GM19397 (cell line): ENCODE data around the gene TUBA4A.
"Not testable (repeated sequence)": the region's sequence is repeated elsewhere in the genome, so short reads cannot be mapped to it uniquely, and the experiment has no call there.

ENCODE experiments used
- ATAC-seq: cut with Tn5 transposase; IDR thresholded peaks from one replicate; pipeline ENCODE4 v1.9.1; 2021; ENCODE audit warnings: mild to moderate bottlenecking, moderate library complexity; ENCODE audit not compliant: unreplicated experiment

Gene TUBA4A

DNA sequence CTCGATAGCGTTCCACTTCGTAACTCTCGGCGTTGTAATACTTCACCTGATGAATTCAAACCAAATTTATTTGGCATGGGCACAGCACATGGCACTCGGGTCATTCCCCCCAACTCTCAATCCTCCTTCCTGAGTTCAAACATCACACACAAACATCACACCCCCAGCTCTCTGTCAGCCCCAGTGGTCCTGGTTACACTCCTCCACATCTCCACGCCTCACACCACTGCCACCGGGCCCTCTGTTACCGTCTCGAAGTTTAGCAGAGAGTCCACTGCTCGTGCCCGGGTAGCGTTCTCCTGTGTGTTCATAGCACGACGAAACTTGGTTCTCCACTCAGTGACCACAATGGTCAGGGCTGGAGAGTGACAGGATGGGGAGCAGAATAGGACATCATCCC, 39.6 kb downstream of the TUBA4A start:
- ATAC-seq: no peak

DNA sequence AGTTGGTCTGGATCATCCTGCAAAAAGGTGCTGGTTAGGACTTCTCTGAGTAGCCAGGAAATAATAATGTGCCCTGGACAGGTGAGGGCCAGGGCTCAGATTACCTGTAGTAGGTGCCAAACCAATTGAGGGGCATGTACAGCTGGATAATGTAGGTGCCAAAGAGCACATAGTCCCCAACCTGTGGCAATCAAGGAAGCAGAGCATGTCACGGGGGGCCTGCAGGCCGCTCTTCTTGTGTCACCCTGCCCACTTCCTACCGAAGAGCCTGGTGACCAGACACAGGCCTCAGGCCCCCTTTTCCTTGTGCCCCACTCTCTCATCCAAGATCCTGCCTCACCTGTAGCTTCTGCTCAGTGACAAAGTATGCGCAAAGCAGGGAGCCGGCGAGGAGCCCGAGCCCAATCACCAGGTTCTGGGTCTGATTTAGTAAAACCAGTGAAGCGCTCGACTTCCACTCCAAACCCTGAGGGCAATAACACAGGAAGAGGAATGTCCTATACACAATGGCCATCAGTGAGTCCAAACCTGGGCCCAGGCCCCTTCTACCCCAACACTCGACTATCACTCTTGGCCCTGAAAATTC, 40.1 kb downstream of the TUBA4A start:
- no peak for ATAC-seq

DNA sequence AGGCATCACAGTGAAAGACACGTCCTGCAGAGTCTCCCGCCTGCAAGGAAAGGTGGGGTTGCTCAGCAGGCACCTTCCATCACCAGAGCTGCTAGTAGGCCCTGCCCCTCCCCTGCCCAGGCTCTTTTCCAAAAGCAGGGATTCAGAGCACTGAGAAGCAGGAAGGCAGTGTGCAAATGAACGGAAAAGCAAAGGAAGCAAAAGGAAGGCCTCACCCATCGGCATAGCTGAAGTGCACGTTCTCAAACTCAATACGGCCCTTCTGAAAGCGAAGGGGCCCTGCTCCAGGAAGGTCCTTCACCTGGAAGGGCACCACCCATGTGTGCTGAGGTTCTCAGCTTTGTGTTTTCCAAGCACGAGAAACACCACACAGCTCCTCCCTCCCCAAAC, 40.7 kb downstream of the TUBA4A start:
- no peak for ATAC-seq

DNA sequence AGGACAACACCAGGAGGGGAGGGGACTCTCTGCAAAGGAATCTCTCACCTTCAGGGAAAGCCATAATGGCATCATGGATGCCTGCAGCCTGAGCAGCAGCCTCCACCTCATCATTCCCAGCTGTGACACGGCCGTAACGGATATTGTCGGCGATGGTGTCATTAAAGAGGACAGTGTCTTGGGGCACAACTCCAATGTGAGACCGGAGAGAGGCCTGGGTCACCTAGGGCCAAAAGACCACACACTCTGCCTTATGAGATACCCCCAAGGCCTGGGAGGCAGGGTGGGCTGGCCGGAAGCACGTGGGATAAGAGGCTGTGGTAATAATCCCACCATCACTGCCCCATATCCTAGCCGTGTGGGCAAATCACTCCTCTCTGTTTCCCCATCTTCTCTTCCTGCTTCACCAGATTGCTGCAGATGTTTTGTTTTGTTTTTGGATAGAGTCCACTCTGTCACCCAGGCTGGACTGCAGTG, 42.8 kb downstream of the TUBA4A start:
- ATAC-seq: no peak

DNA sequence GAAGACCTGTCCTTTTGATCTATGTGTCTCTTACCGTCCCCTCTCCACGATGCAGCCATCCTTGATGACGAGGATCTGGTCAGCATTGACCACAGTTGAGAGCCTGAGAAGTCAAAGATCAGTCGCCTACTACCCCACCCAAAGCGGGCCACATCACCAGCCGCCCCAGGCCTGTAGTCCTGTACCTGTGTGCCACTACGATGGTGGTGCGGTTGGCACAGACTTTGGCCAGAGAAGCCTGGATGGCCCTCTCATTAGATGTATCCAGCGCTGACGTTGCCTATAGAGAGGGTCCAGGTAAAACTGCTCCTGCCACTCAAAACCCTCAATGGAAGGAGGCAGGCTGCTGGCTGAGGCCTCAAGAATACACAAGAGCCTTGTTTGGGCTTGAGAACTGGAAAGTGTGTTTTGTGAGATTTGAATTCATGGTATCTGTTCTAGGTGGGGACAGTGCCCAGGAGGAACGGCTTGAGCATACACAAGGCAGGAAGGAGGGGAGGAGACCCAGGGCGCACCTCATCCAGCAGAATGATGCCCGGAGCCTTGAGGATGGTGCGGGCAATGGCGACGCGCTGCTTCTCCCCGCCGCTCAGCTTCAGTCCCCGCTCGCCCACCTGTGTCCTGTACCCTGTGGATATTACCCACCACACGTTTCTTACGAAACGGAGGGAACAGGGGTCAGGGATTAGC, 43.4 kb downstream of the TUBA4A start:
- ATAC-seq: no peak

DNA sequence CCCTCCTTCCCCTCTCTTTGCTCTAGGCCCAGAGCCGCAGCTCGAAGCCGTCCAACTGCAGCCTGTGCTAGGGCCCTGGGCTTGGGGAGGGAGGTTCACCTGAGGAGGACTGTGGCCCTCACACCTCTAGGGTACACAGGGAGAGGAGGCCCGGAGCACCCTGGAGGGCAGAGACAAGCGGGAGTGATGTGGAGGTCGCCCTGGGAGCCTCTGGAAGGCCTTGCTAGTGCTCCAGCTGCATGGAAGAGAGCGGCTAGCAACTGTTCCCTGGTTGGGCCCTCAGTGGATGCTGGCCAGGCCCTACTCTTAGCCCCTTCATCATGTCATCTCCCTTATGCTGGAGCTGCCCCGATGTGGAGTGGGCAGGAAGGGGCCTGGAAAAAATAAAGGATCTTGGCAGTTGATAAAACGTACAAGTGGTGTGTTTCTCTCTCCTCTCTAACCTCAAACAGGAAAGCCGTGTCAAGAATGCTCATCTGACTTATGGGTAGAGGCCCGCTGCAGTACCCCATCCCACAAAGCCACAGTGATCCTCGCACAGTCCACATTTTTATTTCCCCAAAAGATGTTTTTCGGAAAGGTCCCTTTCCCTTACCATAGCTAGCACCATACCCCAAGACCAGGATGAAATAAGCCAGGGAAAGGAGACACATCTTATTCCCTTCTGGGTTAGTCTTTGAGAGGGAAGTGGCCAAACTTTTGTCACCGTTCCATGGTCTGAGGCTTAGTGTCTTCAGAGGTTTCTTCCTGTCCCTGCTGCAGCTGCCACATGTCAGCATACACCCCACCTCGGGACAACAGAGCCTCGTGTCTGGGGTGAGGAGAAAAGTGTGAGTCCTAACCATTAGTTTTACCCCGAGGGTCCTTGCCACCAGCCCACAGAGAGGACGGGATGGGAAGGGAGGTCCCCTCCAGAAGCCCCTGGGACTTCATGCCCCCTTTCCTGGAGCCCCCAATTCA, 44.2 kb downstream of the TUBA4A start:
- ATAC-seq: no peak

DNA sequence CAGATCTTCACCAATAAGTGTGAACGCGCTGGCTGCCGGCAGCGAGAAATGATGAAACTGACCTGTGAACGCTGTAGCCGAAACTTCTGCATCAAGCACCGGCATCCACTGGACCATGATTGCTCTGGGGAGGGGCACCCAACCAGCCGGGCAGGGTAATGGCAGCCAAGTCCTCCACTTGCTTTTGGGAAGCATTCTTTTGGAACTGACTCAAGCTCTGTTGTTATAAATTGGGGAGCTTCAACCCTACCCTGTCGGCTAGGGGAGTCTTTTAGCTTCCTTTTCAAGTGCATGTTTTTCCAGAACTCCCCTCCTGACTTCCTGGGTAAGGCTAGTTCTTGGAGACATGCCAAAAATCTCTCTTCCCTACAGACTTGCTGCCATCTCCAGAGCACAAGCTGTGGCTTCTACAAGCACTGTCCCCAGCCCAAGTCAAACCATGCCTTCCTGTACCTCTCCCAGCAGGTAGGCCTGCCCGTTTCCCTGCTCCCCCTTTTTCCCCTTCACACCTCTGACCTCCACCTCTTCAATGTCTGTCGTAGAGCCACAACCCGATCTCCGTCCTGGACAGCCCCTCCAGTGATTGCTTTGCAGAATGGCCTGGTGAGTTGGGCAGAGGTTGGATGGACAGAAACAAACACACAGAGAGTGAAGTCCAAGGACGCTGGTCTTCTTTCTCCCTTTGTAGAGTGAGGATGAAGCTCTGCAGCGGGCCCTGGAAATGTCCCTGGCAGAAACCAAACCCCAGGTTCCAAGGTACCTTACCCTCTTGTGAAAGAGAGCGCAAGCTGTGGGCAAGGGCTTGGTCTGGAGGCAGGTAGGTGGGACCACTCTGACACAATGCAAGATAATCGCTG, 45.6 kb downstream of the TUBA4A start:
- ATAC-seq: no peak

DNA sequence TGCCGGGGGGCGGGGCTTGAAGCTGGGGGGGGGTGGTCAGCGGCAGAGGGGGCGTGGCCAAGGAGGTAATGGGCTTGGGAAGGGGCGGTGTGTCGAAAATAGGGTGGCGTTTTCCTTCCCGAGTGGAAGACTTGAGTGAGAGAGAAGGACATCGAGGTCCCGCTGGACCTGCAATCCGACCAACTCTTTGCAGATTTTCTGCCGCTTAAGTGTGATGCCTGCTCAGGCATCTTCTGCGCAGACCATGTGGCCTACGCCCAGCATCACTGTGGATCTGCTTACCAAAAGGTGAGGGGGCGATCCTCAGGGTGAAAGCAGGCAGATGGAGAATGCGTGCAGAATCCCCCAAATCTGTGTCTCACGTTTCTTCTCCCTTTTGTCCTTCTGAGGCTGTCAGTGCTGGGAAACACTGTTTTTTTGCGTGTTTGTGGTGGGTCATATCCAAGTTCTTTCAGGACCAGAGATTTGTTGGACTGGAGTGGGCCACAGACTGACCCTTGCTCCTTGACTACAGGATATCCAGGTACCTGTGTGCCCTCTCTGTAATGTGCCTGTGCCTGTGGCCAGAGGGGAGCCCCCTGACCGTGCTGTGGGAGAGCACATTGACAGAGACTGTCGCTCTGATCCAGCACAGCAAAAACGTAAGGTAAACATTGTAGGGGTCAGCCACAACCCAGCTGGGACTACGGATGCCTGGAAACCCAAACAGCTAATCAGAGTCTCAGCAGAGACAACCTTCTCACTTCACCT, 46.4 kb downstream of the TUBA4A start:
- ATAC-seq: no peak

DNA sequence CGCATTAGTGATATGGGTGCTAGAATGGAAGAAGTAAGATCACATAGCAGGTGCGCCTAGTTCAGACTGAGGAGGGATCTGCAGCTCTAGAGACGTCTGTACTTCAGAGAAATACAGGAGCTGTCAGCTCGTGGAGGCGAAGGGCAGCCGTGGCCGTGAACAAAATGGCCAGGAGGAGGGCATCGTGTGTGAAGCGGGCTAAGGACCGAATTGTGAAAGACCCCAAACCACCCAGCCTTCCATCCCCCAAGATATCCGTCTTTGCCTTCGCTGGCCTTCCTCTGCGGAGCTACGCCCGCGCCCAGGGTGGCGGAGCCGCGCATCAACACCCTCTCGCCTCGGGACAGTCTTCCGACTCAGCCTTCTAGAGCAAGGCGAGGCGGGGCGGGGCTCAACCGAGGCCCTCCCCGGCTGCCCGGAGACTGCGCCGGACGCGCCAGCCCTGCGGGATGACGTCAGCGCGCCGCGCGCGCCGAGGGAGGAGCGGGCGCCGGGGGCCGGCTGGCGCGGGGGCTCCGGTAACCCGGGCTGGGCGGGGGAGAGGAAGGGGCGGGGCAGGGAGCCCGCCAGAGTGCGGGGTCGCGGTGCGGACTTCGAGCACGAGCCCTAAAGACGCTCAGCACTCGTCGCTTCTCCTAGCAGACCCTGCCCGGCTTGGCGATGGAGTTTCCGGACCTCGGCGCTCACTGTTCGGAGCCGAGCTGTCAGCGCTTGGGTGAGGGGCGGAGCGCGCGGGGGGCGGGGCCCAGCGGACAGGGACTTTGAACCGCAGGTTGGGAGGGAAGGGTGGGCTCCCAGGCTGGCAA, 47.2 kb downstream of the TUBA4A start, which contains the start of gene ZFAND2B:
ZFAND2B (plus strand) TSS at position 455 of the 806 bp plus-strand sequence; CDS start at position 661, 206 bp downstream.
- ATAC-seq: peak; percentile 96

DNA sequence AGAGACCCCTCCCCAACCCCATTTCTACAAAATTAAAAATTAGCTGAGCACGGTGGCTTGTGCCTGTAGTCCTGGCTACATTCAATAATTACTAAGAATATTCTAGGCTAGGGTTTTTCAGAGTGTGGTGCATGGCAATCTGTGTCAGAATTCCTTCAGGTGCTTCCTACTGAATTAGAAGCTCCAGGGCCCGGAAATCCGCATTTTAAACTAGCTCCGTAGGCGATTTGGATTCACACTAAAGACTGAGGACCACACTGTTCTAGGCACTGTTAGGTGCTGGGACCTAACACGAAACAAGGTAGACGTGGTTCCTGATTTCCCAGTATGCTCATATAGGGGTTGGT, 47.8 kb downstream of the TUBA4A start:
- no peak for ATAC-seq

DNA sequence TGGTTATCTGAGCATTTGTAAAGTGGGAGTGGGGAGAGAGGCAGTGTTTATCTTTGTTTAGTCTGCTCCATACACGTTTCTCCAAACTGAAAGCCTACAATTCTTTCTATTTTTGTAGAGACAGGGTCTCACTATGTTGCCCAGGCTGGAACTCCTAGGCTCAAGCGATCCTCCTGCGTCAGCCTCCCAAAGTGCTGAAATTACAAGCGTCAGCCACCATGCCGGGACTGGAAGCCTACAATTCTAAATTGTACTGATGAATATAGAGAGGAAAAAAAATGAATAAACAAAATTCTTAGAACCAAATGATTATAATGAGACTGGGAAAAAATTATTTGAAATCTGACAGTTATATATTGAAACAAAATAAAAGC, 48.6 kb downstream of the TUBA4A start:
- ATAC-seq: no peak

DNA sequence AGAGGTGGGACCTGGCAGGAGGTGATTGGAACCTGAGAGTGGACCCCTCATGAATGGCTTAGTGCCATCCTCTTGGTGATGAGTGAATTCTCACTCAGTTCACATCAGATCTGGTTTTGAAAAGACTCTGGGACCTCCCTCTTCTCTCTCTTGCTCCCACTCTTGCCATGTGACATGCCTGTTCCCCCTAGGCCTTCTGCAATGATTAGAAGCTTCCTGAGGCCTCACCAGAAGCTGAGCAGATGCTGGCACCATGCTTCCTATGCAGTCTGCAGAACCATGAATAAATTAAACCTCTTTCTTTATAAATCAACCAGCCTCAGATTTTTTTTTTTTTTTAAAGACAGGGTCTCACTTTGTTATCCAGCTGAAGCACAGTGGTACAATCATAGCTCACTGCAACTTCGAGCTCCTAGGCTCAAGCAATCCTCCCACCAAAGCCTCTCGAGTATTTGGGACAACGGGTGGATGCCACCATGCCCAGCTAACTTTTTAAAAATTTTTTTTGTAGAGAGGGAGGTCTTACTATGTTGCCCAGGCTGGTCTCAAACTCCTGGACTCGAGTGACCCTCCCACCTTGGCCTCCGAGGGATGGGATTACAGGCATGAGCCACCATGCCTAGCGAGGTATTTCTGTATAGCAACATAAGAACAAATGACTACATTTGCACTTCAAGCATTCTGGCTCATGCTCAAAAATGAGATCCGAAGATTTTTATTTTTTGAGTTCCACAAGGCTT, 49.1 kb downstream of the TUBA4A start:
- no peak for ATAC-seq

DNA sequence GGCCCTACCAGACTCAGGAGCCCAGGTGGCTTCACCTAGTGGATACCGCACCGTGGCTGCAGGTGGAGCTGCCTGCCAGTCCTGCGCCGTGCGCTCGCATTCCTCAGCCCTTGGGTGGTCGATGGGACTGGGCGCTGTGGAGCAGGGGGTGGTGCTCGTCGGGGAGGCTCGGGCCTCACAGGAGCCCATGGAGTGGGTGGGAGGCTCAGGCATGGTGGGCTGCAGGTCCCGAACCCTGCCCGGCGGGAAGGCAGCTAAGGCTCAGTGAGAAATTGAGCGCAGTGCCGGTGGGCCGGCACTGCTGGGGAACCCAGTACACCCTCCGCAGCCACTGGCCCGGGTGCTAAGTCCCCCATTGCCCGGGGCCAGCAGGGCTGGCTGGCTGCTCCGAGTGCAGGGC, 52.4 kb downstream of the TUBA4A start:
- ATAC-seq: not testable (repeated sequence)

DNA sequence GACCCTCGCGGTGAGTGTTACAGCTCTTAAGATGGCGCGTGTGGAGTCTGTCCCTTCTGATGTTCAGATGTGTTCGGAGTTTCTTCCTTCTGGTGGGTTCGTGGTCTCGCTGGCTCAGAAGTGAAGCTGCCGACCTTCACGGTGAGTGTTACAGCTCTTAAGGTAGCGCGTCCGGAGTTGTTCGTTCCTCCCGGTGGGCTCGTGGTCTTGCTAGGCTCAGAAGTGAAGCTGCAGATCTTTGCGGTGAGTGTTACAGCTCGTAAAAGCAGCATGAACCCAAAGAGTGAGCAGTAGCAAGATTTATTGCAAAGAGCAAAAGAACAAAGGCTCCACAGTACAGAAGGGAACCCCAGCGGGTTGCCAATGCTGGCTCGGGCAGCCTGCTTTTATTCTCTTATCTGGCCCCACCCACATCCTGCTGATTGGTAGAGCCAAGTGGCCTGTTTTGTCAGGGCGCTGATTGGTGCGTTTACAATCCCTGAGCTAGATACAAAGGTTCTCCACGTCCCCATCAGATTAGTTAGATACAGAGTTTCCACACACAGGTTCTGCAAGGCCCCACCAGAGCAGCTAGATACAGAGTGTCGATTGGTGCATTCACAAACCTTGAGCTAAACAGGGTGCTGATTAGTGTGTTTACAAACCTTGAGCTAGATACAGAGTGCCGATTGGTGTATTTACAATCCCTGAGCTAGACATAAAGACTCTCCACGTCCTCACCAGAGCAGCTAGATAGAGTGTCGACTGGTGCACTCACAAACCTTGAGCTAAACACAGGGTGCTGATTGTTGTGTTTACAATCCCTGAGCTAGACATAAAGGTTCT, 53.0 kb downstream of the TUBA4A start:
- ATAC-seq: not testable (repeated sequence)
